Skeletal muscle tissue (tissue), 4 donors: ENCODE results near the gene FBXL4. TPM values are rescaled to one million over a fixed set of nuclear protein-coding genes. Genes with fewer than 3 reads are reported as not detected.
A peak's percentile ranks its signal among the peaks of the same experiment; 100 is the strongest.

Experiments used
- H3K27ac ChIP-seq: one replicate; pipeline ENCODE4 v1.7.0; 2013; ENCODE audit warnings: mild to moderate bottlenecking, low read depth, low read length, inconsistent platforms
- H3K27me3 ChIP-seq, 3 donors: one replicate each; pipeline ENCODE4 v1.7.0; 2013; ENCODE audit warnings: low read length in 3 of 3; ENCODE audit not compliant: control insufficient read depth in 3 of 3, insufficient read depth in 3 of 3
- H3K36me3 ChIP-seq, 3 donors: one replicate each; pipeline ENCODE4 v1.7.0; 2013; ENCODE audit warnings: low read length in 3 of 3; ENCODE audit not compliant: control insufficient read depth in 3 of 3, insufficient read depth in 3 of 3
- H3K4me1 ChIP-seq, 3 donors: one replicate each; pipeline ENCODE4 v1.7.0; 2013; ENCODE audit warnings: low read length in 3 of 3, mild to moderate bottlenecking in 3 of 3; ENCODE audit not compliant: control insufficient read depth in 3 of 3, insufficient read depth in 3 of 3
- H3K4me3 ChIP-seq, 3 donors: one replicate each; pipeline ENCODE4 v1.7.0; 2013; ENCODE audit warnings: low read length in 3 of 3
- H3K9ac ChIP-seq, 3 donors: one replicate each; pipeline ENCODE4 v1.7.0; 2013; ENCODE audit warnings: low read length in 3 of 3, mild to moderate bottlenecking in 3 of 3, moderate library complexity in 2 of 3, low read depth in 1 of 3
- H3K9me3 ChIP-seq, 3 donors: one replicate each; pipeline ENCODE4 v1.7.0; 2013; ENCODE audit warnings: low read length in 3 of 3; ENCODE audit not compliant: control insufficient read depth in 3 of 3
- total RNA-seq: library from RNA; depleted of rRNA; stranded (reverse); fragments of >200 nt; gene quantifications from one replicate; pipeline ENCODE4 v1.2.3, GENCODE V29; 2014
- donor health status: Osteomylitis.

Gene FBXL4
- total RNA-seq: 14.1 TPM

DNA sequence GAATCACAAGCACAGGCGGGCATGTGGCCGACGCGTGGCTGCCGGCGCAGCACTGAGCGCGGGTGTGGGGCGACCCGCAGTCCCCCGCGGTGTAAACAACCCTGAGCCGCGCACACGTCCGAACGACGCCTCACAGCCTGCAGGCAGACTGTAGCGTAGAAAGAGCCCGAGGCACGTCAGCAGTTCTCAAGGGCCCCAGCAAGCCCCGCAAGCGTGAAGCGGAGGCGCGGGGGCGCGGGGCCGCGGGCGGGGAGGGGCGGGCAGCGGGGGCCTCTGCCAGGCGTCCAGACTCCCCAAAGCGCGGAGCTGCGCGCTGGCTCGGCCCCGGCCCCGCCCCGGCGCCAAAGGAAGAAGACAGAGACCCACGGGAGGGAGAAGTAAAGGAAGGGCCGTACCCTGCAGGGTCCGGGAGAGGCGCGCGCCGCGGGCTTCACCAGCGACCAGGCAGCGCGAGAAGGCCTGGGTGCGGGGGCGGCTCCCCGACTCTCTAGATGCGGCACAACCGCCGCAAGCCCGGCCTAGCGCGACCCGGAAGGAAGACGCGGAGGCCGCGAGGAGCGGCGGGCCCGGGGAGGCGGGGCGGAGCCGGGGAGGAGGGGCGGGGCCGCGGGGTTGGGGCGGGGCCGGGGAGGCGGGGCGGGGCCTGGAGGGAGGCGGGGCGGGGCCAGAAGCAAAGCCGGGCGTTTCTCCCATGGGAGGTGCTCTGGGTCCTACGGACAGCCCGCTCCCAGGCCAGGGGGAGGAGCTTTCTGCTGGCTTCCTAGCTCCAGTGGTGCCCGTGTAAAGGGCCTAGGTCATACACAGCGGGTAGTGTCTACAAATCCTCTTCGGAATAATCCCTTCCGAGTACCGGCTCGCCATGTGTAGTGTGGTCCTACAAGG is at the start of gene FBXL4:
TSS of gene FBXL4 (minus strand) at position 536 of the 882 bp plus-strand sequence. CDS start 20,958 bp downstream, outside the sequence.
- Histone ChIP-seq H3K27ac (peak within 1 kb of the TSS; percentile 86), H3K9ac (peak within 1 kb of the TSS; percentile 85 to 93 (median 91)), H3K27me3 (no peaks in the 10 kb centered on the region), H3K36me3 (no peaks in the 10 kb centered on the region), H3K4me3 (peak within 1 kb of the TSS; percentile 79 to 87 (median 85)), H3K9me3 (peaks cover 0 to 3% (median 0%) of the 10 kb centered on the region in 3 donors), H3K4me1 (peaks cover 3 to 15% (median 11%) of the 10 kb centered on the region in 3 donors)

DNA sequence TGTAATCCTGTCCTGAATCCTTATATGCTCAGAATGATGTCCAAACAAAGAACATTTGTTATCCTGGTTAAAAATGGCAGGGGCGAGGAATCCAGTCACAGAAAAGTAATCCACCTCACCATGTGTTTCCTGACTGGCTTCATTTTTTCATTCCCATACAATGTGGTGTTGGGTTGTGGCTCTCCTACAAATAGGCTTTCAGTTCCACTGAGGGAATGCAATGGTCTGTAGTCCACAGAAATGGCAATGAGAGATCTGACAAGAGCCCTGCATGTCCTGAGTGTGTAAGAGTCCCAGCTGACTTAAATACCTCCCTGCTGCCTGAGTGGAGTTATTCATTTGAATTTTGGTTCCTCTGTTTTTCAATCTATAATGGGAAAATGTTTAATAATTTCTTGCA is 47.4 kb upstream of the FBXL4 start:
- no peak overlapping the region for H3K27ac ChIP-seq
- no peaks in the 10 kb centered on the region for H3K36me3 ChIP-seq
- no peak overlapping the region for H3K4me3 ChIP-seq
- peaks cover 4 to 8% (median 5%) of the 10 kb centered on the region in 3 donors for H3K4me1 ChIP-seq
- peaks cover 0 to 4% (median 0%) of the 10 kb centered on the region in 3 donors for H3K27me3 ChIP-seq
- H3K9me3 ChIP-seq: no peaks in the 10 kb centered on the region
- H3K9ac ChIP-seq: no peak overlapping the region

DNA sequence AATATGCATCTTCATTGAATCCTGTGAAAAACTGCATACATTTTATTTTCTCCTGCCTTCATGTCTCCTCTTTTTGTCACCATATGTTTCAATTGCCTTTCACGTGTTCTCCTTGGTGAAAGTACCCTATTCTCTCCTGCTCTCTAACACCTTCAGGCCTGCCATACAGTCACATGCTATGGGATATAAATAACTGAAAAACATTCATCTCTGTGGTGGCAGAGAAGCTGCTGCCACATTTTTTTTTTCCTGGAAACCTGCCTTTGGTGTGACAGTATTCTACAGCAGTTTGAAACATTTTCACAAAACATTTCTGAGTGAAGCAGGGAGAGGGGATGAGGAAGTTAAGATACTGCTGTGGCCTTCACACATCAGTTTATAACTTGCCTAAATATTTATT is 44.8 kb upstream of the FBXL4 start:
- no peak overlapping the region for H3K9ac ChIP-seq
- peak overlapping the region in 1 of 3 donors; percentile 1 for H3K4me3 ChIP-seq
- no peak overlapping the region for H3K27ac ChIP-seq
- peaks cover 4 to 8% (median 5%) of the 10 kb centered on the region in 3 donors for H3K4me1 ChIP-seq
- peaks cover 0 to 4% (median 0%) of the 10 kb centered on the region in 3 donors for H3K27me3 ChIP-seq
- no peaks in the 10 kb centered on the region for H3K9me3 ChIP-seq
- no peaks in the 10 kb centered on the region for H3K36me3 ChIP-seq

DNA sequence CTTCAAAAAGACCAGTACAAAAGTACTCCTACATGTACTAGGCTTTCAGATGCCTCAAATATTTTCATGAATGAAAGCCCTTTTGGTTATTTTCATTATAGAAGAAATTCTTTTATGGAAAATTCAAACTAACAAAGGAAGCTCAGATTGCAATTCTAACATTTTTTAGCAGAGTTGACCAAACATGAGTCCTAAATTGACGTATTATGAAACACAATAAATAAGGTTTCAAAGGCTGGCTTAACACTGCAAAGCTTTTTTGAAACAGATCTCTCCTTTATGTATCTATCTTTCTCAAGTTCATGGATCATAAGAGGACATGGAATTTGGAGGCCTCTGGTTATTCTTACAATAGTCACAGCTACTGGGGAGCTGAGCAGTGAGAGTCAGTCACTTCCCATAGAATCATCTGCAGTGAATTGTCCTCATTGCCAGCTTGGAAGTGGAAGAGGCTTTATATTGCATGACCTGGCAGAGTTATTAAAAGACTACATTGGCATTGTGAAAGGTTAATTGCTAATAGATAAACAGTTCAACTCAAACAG is 38.4 kb upstream of the FBXL4 start:
- H3K27me3 ChIP-seq: no peaks in the 10 kb centered on the region
- no peaks in the 10 kb centered on the region for H3K36me3 ChIP-seq
- no peak overlapping the region for H3K9ac ChIP-seq
- no peak overlapping the region for H3K27ac ChIP-seq
- no peak overlapping the region for H3K4me3 ChIP-seq
- H3K9me3 ChIP-seq: no peaks in the 10 kb centered on the region
- no peaks in the 10 kb centered on the region for H3K4me1 ChIP-seq

DNA sequence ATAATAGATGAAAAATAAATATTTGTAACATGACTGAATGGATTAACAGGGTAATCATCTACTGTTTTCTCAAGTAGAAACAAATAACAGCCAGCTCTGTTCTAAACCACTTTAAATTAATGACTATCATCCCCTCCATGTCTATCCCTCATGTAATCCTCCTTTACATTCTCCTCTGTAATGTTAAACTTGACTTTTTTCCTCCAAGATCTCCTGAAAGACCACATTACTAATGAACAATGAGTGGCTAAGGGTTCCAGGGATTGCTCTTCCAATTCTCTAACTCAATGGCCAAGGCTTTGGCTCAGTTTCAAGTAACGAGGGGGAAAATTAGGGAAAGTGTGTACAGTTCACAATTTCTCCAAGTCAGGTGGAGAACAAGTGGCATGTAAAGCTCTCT is 37.6 kb upstream of the FBXL4 start:
- H3K4me1 ChIP-seq: no peaks in the 10 kb centered on the region
- no peaks in the 10 kb centered on the region for H3K36me3 ChIP-seq
- H3K27me3 ChIP-seq: no peaks in the 10 kb centered on the region
- no peak overlapping the region for H3K4me3 ChIP-seq
- H3K9ac ChIP-seq: no peak overlapping the region
- no peak overlapping the region for H3K27ac ChIP-seq
- no peaks in the 10 kb centered on the region for H3K9me3 ChIP-seq

DNA sequence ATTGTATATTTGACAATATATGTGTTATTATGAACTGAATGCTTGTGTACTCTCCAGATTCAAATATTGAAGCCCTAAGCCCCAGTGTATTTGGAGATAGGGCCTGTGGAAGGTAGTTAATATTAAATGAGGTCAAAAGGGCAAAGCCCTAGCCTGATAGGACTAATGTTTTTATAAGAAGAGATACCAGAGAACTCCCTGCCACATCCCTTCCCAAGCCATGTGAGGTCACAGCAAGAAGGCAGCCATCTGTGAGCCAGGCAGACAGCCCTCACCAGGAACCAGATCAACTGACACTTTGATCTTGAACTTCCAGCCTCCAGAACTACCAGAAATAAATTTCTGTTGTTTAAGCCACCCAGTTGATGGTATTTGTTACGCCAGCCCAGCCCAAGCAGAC is 36.4 kb upstream of the FBXL4 start:
- Histone ChIP-seq H3K36me3 (no peaks in the 10 kb centered on the region), H3K4me1 (peaks cover 0 to 7% (median 0%) of the 10 kb centered on the region in 3 donors), H3K9me3 (no peaks in the 10 kb centered on the region), H3K27ac (no peak overlapping the region), H3K9ac (no peak overlapping the region), H3K27me3 (no peaks in the 10 kb centered on the region), H3K4me3 (no peak overlapping the region)

DNA sequence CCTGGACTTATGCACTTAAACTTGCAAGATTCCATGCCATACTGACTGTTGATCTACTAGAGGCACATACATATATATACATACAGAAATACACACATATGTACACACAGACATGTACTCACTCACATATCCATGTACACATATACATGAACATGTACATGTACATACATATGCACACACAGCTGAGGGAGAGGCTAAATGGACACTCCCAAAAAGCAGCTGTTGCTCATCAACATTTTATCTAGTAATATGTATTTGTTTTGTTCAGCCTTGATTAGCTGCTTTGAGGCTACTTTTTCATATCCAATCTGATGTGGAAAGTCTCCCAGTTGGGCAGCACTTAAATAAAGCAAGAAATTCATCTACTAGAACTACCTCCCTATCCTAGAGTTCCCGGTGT is 33.7 kb upstream of the FBXL4 start:
- Histone ChIP-seq H3K27me3 (no peaks in the 10 kb centered on the region), H3K9ac (no peak overlapping the region), H3K27ac (no peak overlapping the region), H3K36me3 (no peaks in the 10 kb centered on the region), H3K4me1 (peaks cover 0 to 22% (median 9%) of the 10 kb centered on the region in 3 donors), H3K9me3 (no peaks in the 10 kb centered on the region), H3K4me3 (no peak overlapping the region)

DNA sequence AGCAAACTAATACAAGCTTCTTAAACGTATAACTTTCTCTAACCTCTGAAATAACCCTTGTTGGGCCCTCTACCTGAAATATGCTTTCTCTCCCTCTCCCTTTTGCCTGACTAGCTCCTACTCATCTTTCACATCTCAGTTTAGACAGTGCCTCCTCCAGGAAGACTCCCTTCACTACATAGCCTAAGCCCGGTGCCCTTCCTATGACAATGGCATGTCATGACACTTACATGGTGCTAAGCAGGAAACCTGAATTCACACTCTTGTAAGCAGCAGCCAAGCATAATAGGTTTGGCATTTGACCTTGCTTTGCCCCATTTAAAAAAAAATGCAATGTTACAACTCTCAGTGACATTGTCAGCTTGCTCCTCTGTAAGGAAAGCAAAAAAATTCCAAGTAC is 33.1 kb upstream of the FBXL4 start:
- peaks cover 0 to 23% (median 9%) of the 10 kb centered on the region in 3 donors for H3K4me1 ChIP-seq
- H3K9ac ChIP-seq: no peak overlapping the region
- H3K27me3 ChIP-seq: no peaks in the 10 kb centered on the region
- no peaks in the 10 kb centered on the region for H3K9me3 ChIP-seq
- no peak overlapping the region for H3K4me3 ChIP-seq
- H3K36me3 ChIP-seq: no peaks in the 10 kb centered on the region
- no peak overlapping the region for H3K27ac ChIP-seq

DNA sequence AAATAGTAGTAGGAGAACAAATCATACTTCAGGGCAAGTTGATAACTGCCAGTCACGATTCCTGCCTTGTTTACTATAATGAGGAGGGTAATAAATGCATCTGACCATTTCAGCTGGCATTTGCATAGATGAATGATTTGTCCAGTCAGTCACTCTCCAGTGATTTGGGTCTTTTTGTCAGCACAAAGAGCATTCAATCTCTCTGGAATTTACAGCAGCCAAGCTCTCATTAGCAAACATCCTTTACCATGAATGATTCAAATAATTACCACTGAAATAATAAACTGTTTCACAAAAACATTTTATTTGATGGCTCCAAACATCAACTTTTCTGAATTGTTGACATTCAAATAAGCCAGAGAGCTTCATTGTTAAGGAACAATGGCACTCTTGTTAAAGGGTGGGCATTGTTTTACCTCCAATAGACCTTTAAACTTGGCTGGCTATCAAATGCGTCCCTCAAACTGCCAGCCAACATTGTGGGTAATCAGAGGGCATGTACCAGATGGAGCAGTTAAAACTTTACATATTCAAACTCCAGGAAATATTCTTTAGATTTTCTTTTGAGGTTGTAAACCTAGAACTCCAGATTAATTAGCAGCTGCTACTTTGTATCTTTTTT is 30.0 kb upstream of the FBXL4 start:
- Histone ChIP-seq H3K36me3 (no peaks in the 10 kb centered on the region), H3K4me1 (peaks cover 0 to 23% (median 9%) of the 10 kb centered on the region in 3 donors), H3K27ac (no peak overlapping the region), H3K9me3 (no peaks in the 10 kb centered on the region), H3K4me3 (no peak overlapping the region), H3K27me3 (no peaks in the 10 kb centered on the region), H3K9ac (no peak overlapping the region)
